ENCODE data around the gene DNAJC30.
A peak's percentile ranks its signal among the peaks of the same experiment; 100 is the strongest.

DNAJC30 gene

GRCh38 chr7:73671322-73671661, 12.0 kb downstream of the DNAJC30 start:
- Histone ChIP-seq H3K36me3 (ENCODE audit: control insufficient read depth, insufficient read depth, low read length) (no peaks in the 10 kb centered on the region), H3K9me3 (ENCODE audit: control insufficient read depth, low read length) (no peaks in the 10 kb centered on the region), H3K79me2 (peaks cover 4% of the 10 kb centered on the region), H3K4me2 (ENCODE audit: low read length) (no peak overlapping the region), H3K4me1 (peaks cover 7% of the 10 kb centered on the region), H3K27ac (no peak overlapping the region), H3K4me3 (ENCODE audit: low read depth, low read length) (no peak overlapping the region), H3K27me3 (ENCODE audit: control insufficient read depth, insufficient read depth, low read length) (no peaks in the 10 kb centered on the region), H2AFZ (no peak overlapping the region), H3K9ac (no peak overlapping the region)
- no peak for TF ChIP-seq CTCF (IDR thresholded peaks at IDR 0.05)

- H3K9ac ChIP-seq: no peak overlapping the region
- H3K27me3 ChIP-seq (ENCODE audit: control insufficient read depth, insufficient read depth, low read length): no peaks in the 10 kb centered on the region
- H3K36me3 ChIP-seq (ENCODE audit: control insufficient read depth, insufficient read depth, low read length): no peaks in the 10 kb centered on the region
- peaks cover 7% of the 10 kb centered on the region for H3K4me1 ChIP-seq
- H3K4me2 ChIP-seq (ENCODE audit: low read length): no peak overlapping the region
- no peak for TF ChIP-seq CTCF (IDR thresholded peaks at IDR 0.05)
- H2AFZ ChIP-seq: no peak overlapping the region
- no peak overlapping the region for H3K27ac ChIP-seq
- no peaks in the 10 kb centered on the region for H3K9me3 ChIP-seq (ENCODE audit: control insufficient read depth, low read length)
- H3K79me2 ChIP-seq: peaks cover 4% of the 10 kb centered on the region
- no peak overlapping the region for H3K4me3 ChIP-seq (ENCODE audit: low read depth, low read length)
Observed at GRCh38 chr7:73669858-73670385, 13.3 kb downstream of the DNAJC30 start.

- TF ChIP-seq CTCF (IDR thresholded peaks at IDR 0.05): no peak
- H3K36me3 ChIP-seq (ENCODE audit: control insufficient read depth, insufficient read depth, low read length): no peaks in the 10 kb centered on the region
- no peaks in the 10 kb centered on the region for H3K9me3 ChIP-seq (ENCODE audit: control insufficient read depth, low read length)
- H3K27ac ChIP-seq: peak overlapping the region; percentile 26
- no peak overlapping the region for H3K4me2 ChIP-seq (ENCODE audit: low read length)
- H3K79me2 ChIP-seq: peaks cover 4% of the 10 kb centered on the region
- H3K4me1 ChIP-seq: peaks cover 7% of the 10 kb centered on the region
- H2AFZ ChIP-seq: peak overlapping the region; percentile 83
- H3K27me3 ChIP-seq (ENCODE audit: control insufficient read depth, insufficient read depth, low read length): no peaks in the 10 kb centered on the region
- H3K9ac ChIP-seq: no peak overlapping the region
- H3K4me3 ChIP-seq (ENCODE audit: low read depth, low read length): no peak overlapping the region
Observed at GRCh38 chr7:73669288-73669701, 14.0 kb downstream of the DNAJC30 start.

- peaks cover 7% of the 10 kb centered on the region for H3K4me1 ChIP-seq
- H3K27me3 ChIP-seq (ENCODE audit: control insufficient read depth, insufficient read depth, low read length): no peaks in the 10 kb centered on the region
- peak overlapping the region; percentile 26 for H3K27ac ChIP-seq
- TF ChIP-seq CTCF (IDR thresholded peaks at IDR 0.05): no peak
- no peaks in the 10 kb centered on the region for H3K9me3 ChIP-seq (ENCODE audit: control insufficient read depth, low read length)
- H3K36me3 ChIP-seq (ENCODE audit: control insufficient read depth, insufficient read depth, low read length): no peaks in the 10 kb centered on the region
- H3K79me2 ChIP-seq: peaks cover 4% of the 10 kb centered on the region
- peak overlapping the region; percentile 89 for H3K4me2 ChIP-seq (ENCODE audit: low read length)
- peak overlapping the region; percentile 83 for H2AFZ ChIP-seq
- no peak overlapping the region for H3K9ac ChIP-seq
- H3K4me3 ChIP-seq (ENCODE audit: low read depth, low read length): peak overlapping the region; percentile 51
Observed at GRCh38 chr7:73668886-73669230, 14.4 kb downstream of the DNAJC30 start.

- no peaks in the 10 kb centered on the region for H3K36me3 ChIP-seq (ENCODE audit: control insufficient read depth, insufficient read depth, low read length)
- H3K9ac ChIP-seq: peak overlapping the region; percentile 53
- H3K27me3 ChIP-seq (ENCODE audit: control insufficient read depth, insufficient read depth, low read length): no peaks in the 10 kb centered on the region
- peak overlapping the region; percentile 51 for H3K4me3 ChIP-seq (ENCODE audit: low read depth, low read length)
- TF ChIP-seq CTCF (IDR thresholded peaks at IDR 0.05): no peak
- H3K9me3 ChIP-seq (ENCODE audit: control insufficient read depth, low read length): no peaks in the 10 kb centered on the region
- peaks cover 4% of the 10 kb centered on the region for H3K79me2 ChIP-seq
- peaks cover 7% of the 10 kb centered on the region for H3K4me1 ChIP-seq
- H3K27ac ChIP-seq: peak overlapping the region; percentile 26
- peak overlapping the region; percentile 89 for H3K4me2 ChIP-seq (ENCODE audit: low read length)
- H2AFZ ChIP-seq: peak overlapping the region; percentile 83
Observed at GRCh38 chr7:73668103-73668885, 15.0 kb downstream of the DNAJC30 start.
